GM18508 (cell line): ENCODE data around the gene MSI1.

Experiments
- ATAC-seq: cut with Tn5 transposase; IDR thresholded peaks from one replicate; pipeline ENCODE4 v1.9.1; 2021; ENCODE audit warnings: moderate number of reproducible peaks; ENCODE audit not compliant: insufficient read depth, unreplicated experiment

The MSI1 gene

DNA sequence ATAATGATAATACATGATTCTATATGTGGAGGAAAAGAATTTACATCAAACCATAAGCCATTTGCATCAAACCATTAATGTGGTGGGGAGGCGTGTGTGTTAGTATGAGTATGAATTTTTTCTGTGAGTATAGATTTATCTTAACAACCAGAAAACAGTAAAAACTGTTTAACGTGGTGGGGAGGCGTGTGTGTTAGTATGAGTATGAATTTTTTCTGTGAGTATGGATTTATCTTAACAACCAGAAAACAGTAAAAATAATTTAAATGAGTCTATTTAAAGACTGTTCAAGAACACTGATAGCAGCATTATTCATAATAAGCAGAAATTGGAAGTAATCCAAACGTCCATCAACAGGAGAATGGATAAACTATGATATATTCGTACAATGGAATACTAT, 9.1 kb upstream of the MSI1 start:
- no peak for ATAC-seq

DNA sequence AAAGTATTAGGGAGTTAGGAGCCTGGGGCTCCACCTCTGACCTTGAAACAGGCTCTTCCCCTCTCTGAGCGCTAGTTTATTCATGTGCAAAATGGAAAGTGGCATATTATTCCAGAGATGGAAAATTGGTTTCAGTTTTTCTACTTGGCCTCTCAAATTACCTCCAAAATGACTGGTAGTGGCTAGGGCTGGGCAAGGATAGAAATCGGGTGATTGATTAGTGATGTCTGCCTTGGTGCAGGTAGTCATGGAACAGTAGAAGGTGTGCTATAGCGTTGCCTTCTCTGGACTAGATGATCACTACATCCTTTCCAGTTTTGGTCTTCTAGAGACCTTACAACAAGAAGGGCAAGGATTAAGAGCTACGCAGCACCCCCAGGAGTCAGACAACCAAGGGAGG, 8.6 kb upstream of the MSI1 start:
- no peak for ATAC-seq

DNA sequence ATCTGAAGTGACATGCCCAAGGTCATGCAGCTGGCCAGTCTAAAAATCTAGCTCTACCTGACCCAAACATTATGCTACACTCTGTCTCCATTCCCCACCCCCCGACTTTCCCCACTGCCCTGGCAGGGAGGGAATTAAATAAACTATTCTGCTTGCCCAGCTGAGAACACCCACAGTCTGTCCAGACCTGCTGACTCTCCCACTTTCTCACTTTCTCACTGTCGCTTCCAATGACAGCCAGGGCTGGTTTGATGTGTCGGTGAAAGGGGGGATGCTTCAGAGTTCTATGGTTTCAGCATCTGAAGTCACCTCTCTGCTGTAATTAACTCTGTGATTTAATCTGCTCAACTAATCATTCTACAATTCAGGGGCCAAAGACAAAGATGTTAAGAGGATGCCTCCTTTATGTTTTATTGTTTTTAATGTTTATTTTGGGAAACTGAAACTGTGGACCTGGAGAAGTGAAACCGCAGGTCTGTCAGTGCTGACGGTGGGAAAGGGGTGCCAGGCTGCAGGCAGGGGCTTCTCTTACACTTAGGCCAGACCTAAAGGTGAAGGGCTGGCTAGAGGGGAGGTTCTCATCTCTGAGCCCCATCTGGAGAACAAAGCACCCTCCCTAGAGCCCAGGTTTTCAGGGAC, 8.1 kb upstream of the MSI1 start:
- no peak for ATAC-seq

DNA sequence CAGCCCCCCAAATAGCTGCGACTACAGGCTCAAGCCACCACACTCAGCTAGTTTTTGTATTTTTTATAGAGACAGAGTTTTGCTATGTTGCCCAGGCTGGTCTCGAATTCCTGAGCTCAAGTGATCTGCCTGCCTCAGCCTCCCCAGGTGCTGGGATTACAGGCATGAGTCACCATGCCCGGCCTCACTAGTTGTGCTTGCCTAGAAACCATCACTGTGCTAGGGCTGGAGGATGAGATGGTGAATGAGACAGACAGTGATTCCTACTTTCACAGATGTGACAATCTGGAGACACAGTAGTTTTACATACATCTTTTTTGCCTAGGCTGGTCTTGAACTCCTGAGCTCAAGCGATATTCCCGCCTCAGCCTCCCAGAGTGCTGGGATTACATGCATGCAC, 7.5 kb upstream of the MSI1 start:
- ATAC-seq: no peak

DNA sequence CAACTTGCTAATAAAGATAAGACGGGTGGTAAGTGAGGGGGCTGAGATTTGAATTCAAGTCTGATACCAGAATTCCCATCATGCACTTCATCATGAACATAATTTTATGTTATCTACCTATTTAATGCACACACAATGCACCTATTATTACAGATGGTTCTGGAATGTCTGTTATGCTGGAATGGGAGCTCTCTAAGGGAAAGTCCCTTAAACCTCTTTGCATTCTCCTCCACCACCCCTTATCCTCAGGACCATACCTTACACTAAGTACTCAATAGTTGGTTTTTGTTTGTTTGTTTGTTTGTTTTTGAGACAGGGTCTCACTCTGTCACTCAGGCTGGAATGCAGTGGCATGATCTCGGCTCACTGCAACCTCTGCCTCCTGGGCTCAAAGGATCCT, 7.0 kb upstream of the MSI1 start:
- no peak for ATAC-seq

DNA sequence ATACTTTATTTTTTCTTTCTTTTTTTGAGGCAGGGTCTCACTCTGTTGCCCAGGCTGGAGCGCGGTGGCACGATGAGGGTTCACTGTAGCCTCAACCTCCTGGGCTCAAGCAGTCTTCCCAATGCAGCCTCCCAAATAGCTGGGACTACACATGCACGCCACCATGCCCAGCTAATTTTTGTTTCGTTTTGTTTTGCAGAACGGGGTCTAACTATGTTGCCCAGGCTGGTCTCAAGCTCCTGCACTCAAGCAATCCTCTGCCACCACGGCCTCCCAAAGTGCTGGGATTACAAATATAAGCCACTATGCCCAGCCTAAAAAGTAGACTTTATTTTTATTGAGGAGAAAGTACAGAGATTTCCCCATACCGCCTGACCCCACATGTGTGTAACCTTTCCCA, 4.7 kb upstream of the MSI1 start:
- ATAC-seq: no peak

DNA sequence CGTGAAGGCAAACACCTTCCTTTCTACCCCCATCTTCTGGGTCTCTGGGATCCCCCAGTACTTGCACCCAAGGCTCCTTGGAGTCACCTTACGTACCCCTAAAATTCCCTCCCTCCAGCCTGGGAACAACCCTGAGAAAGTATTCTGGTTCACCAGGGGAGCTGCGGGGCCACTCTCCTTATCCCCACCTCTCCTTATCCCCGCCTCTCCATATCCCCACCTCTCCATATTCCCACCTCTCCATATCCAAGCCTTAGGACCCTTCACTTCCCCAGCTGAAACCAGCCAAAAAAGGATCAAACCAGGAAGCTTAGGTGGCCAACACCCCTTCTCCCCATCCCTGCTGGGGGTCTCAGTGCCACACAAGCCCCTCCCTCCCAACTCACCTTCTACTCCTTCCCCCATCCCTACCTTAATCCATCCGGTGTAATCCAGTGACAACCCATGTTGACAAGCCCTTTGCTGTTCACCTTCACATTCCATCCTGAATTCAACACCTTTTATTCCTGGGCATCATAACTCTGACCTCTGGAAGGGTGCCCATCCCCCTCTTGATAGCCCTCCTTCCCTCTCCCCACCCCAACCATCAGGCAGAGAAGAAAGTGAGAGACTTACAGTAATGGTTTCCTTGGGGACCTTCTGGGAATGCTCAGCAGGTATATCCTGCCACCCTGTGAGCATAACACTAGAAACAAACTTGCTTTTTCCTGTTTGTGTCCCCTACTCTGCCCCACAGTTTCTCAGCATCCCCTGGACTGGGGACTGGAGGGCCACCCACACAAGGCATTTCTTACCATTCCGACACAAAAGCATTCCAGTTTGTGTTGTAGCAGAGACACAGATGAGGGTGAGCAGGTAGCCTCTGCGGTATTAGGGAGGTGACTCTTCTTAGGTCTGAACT, 1.6 kb upstream of the MSI1 start:
- no peak for ATAC-seq

DNA sequence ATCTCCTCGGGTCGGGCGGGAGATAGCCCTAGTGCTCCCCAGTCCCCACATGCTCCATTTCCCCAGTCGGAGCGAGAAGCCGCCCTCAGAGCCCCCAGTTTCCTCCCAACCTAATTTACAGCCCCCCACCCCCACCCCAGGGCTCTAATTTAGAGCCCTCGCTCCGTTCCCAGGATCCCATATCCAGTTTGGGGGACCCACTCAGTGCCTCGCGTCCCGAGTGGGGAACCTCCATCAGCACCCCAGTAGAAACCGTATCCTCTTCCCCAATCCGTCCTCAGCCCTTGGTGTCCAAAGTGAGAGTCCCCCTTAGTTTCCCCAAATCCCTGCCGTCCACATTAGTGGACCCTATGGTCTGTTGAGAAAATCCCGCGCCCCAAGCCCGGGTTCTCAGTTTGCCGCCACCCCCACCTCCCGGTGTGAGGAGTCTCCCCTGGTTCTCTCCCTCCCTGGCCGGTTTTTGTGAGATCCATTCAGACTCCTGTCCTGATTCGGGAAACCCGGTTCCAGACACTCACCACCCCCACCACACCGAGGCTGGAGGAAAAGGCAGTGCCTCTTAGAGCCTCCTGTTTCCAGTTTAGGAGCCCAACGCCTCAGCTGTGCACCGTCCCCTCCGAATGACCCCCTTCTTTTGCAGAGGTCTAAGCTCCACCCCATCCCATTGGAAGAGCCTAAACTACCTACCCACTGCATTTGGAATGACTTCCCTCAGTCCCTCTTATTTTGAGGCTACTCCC, 809 bp upstream of the MSI1 start:
- ATAC-seq: no peak

DNA sequence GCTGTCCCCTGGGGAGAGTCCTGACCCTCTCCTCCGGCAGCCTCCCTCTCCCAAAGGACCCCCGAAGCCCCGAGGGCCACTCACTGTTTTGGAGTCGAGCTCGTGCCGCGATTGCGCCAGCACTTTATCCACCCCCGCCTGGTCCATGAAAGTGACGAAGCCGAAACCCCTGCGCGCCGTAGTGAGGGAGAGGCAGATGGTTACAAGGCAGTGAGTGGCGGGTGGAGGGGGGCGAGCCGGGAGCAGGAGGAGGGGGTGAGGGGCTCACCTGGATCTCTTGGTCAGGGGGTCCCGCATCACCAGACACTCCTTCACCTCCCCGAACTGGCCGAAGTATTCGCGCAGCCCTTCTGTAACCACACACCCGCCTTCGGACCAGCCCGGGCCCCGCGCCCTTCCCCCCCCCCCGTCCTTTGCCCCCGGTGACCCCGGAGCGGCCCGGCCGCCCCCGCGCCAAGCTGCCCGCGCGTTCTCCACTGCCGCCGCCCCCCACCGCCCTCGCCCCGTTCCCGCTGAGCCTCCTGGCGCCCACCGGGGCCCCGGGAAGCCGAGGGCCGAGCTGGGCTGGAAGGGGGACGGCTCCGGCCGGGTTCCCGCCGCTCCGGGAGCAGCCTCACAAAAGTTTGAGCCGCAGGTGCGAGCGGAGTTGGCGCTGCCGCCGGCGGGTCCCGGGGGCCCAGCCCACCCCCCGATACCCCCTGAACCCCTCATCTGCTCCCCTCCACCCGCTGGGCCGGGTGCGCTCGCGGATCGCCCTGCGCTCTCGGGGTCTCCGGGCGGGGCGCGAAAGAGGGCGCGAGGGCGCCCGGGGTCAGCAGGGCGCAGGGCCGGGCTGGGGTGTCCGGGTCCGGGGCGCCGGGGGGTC, 808 bp downstream of the MSI1 start:
- no peak for ATAC-seq

DNA sequence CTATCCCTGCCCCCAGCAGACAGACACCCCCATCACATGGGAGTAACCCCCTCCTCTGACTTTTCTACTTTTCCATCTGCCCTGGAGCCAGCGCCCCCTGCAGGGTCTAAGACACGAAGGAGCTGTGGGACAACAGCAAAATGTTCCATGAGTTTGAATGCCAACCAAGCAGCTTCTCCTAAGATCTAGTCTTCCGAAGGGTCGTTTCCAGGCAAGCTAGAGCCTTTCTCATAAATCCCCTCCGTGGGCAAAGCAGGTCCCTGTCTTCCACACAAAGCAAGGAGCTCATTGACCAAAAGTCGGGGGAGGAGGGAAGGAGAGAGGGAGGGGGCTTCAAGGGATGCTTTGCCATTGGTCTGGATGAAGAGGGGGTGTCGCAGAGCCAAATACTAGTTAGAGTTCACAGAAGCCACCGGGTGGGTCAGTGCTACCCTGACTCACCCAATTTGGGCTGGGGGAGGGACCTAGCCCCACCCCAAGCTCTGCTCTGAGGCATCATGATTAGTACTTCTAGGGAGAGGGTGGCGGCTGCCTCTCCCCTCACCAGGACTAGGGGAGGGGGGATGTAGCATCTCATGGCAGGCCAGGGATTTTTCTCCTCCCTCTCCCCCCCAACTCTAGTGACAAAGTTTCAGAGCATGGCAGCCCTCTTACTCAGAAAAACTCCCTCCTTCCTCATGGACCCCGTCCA, 1.6 kb downstream of the MSI1 start:
- no peak for ATAC-seq

DNA sequence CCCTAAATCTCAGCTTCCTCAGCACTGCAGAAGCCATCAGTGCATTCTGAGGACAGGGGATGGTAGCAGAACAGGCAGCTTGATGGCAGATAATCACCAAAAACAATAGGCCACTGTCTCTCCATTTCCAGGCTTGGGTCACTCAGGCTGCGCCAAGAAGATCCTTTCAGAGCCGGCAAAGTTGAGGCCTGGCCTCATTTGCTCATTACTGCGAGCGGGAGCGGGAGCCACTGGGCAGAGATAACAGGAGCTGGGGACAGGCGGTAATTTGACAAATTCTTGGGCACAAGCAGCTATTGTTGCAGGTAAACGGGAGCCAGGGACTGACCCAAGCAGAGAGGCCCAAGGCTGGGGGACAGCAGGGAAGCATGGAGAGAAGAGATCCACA, 2.1 kb downstream of the MSI1 start:
- ATAC-seq: no peak

DNA sequence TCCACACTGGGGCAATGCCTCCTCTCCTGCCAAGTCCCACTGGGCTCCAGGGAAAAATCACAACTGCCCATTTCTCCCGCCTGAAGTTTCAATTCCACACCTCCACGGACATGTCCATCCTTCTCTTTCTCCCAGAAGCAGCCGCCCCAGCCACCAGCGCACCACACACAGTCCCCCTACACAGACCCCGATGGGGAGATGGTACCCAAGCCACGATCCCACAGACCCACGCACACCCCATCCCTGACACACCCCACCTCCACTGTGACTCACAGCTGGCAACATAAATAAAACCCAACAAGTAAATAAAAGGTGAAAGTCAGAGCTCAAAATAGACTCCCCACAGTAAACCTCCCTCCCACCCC, 2.6 kb downstream of the MSI1 start:
- ATAC-seq: no peak

DNA sequence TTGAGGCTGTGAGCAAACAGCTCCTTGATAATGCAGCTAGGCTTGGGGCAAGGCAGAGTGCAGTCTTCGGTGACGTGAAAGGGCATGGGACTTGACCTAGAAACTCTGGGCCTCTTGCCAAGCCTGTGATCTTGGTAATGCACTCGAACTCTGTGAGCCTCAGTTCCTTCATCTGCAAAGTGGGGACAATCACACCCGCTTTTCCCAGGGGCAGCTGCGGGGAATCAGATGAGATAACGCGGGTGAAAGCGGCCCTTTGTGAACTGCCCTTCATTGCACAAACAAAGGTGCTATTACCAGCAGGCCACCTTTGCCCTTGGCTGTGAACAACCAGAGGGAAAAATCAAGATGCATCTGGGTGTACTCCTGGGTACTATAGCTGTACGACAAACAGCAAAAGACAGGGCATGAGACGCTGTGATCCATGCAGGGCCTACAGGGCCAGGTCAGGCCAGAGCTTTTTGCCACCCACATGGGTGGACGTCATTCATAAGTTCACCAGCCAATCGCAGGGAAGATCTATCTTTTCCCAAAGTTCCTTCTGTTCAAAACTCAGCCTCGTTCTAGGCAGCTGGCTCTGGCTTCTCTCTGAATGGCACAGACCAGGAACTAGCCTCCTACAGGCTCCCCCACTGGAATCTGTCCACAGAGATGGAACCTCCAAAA, 3.2 kb downstream of the MSI1 start:
- no peak for ATAC-seq

DNA sequence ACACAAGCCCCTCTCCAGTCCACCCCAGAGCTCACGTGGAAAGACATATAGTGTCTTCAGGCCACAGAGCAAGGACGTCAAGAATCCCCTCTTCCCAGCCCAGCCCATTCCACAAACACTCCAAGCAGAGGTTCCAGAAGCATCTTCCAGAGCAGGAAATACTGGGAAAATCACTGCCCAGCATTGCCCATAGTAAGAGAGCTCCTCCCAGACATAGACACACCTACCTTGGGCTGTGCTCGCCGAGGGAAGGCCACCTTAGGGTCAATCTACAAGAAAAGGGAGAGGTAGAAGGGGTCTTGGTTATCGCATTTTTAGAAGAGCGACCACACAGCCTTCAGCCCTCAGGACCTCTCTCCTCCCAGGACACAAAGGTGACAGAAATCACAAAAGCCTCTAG, 4.5 kb downstream of the MSI1 start:
- ATAC-seq: no peak

DNA sequence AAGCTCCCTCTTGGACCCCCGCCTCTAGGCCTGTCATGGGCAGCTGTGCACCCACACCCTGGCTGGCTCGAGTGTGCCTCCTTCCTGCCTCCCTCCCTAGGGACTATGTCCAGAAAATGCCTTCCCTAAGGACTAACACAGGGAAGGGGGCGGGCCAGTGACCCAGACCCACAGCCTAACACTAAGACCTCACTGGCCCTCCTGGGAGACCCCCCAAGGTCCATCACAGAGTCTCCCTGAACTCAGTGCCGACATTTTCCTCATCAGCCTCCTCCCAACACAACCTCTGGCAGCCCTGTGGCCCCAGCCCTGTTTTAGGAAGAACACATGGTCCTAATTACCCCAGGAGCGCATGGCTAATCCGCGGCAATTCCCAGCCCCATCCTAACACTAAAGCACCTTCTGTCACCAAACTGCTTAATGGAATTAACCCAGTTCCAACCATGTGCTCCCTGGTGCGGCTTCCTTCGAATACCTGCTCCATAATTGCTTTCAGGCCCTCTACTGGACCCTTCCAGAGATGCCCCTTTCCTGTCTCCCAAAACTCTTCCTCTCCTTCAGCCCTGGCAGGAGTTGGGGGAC, 5.6 kb downstream of the MSI1 start:
- ATAC-seq: no peak

DNA sequence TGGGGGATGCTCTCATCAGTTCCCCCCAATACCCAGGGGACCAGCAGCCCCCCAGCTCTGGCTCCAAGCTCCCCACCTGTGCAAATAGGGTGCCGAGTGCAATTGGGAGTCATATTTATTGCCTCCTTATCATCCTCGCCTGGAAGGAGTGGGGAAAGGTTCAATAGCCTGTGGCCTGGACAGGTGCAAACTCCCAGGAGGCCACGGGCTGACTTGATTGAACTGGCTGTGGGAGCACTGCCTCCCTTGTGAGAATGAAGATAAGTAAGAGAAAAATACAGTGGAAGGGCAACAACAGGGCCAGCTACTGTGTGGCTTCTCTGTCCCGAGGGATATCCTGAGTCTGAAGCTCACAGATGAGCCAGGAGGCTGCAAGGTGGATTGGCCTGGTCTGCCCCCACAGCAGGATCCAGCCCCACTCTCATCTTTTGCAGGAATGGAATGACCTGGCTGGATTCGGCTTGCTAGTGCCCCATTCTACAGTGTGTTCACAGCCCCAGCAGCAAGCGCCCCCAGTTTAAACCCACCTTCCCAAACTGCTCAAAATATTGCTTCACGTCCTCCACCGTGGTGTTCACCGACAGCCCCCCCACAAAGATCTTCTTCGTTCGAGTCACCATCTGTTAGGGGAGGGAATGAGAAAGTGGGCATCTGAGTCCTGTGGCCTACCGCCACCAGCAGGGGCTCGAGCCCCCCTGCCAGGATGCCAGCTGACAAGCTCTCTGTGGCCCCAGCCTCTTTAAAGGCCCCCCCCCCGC, 6.3 kb downstream of the MSI1 start:
- no peak for ATAC-seq

DNA sequence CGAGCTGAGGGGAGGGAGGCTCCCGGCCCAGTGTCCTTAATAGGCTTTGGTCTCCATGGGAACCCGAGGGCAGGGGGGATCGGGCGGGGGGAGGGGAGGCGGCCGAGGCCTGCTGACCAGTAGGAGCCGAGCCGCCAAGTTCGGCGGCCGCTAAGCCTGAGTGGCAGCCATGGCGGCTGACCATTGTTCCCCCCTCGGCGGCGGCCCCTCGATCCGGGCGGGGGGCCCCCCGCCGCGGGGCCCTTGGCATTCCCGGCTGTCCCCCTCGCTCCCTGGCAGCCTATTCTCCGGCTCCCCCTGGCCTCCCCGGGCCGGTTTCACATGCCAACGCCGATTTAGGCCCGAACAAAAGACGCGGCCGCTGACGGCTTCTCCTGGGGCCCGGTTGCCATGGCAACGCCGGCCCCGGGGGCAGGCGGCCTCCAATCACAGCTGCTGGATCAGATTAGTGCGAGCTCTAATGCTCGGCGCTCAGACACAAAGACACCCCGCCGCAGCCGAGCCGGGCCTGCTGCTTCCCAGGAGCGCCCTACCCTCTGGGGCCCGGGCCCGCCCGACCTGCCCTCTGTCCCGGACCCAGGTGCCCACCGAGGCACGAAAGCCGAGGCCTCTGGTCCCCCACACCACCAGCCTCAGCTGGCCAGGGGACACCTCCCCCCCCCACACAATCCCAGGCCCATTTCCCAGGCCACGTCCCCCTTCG, 7.3 kb downstream of the MSI1 start:
- no peak for ATAC-seq

DNA sequence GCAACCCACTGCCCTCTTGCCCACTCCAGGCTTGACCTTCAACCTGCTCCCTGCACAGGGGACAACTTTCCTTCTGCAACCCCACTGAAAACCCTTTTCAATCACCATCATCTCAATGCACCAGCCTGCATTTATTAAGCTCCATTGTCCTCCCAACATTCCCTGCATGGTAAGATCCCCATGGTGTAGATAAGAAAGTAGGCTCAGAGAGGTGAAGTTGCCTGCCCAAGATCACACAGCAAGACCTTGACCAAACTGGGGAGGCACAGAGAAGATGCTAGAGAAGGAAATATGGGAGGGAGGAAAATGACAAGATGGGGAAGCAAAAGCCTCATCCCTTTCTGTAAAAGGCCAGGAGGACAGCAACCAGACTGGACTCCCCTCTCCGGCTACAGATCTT, 9.8 kb downstream of the MSI1 start:
- no peak for ATAC-seq
